Testis (tissue), 3 donors: ENCODE data around the gene NOP9. TPM values are rescaled to one million over a fixed set of nuclear protein-coding genes. Genes with fewer than 3 reads are reported as not detected.

Experiments used
- DNase-seq: peaks from one replicate; pipeline ENCODE4 v3.0.0-alpha.2; 2019
- H3K27ac ChIP-seq, 2 donors: fragments of 200-600 bp; sonication (generic); one replicate each; pipeline ENCODE4 v1.5.1; 2019
- H3K27me3 ChIP-seq: fragments of 200-600 bp; sonication (generic); one replicate; pipeline ENCODE4 v1.5.1; 2019
- H3K36me3 ChIP-seq: fragments of 200-600 bp; sonication (generic); one replicate; pipeline ENCODE4 v1.5.1; 2017; ENCODE audit warnings: low read depth; ENCODE audit errors: missing control alignments
- H3K4me1 ChIP-seq: fragments of 200-600 bp; sonication (generic); one replicate; pipeline ENCODE4 v1.5.1; 2019
- H3K4me3 ChIP-seq, 2 donors: fragments of 200-600 bp; sonication (generic); one replicate each; pipeline ENCODE4 v1.5.1; 2017 to 2019
- H3K9me3 ChIP-seq: fragments of 200-600 bp; sonication (generic); one replicate; pipeline ENCODE4 v1.5.1; 2017
- CTCF ChIP-seq, 3 experiments: fragments of 450-650 bp in 2 of 3; fragments of 200-600 bp in 1 of 3; sonication (generic) in 1 of 3; IDR thresholded peaks; one replicate each; pipeline ENCODE4 v1.5.1; 2016 to 2019; ENCODE audit warnings: antibody characterized with exemption in 3 of 3, mild to moderate bottlenecking in 2 of 3, moderate library complexity in 1 of 3
- POLR2A ChIP-seq: fragments of 450-650 bp; IDR thresholded peaks from one replicate; pipeline ENCODE4 v1.6.1; 2017; ENCODE audit warnings: antibody characterized with exemption, mild to moderate bottlenecking, moderate library complexity
- WGBS, 2 donors: methylation state at CpG; one replicate each; pipeline ENCODE4 v1.1.5; 2018; 5-methylcytosine and 5-hydroxymethylcytosine counted together
- intact Hi-C: fragments of 100-400 bp; cut with DNase I; formaldehyde crosslinking; loops from one replicate; pipeline ENCODE4 v1.15.1; 2023; ENCODE audit warnings: low total_unique reads
- polyA plus RNA-seq: library from polyadenylated mRNA; stranded (reverse); fragments of 350-450 nt; fragmentation: Illumina TruSeq; extraction: RNeasy Lipid Tissue Mini Kit (QIAGEN cat#74804); gene quantifications from one replicate; pipeline ENCODE4 v1.2.3, GENCODE V29; 2014; ENCODE audit warnings: low read depth, low replicate concordance; ENCODE audit not compliant: insufficient read depth
- total RNA-seq, 2 donors: library from RNA; depleted of rRNA; stranded (reverse); fragments of >200 nt; gene quantifications; one replicate each; pipeline ENCODE4 v1.2.3, GENCODE V29; 2016

NOP9 gene
- total and polyA plus RNA-seq, 3 donors from 2014 or later = 20.1 to 27.6 (median 25.0) TPM

DNA sequence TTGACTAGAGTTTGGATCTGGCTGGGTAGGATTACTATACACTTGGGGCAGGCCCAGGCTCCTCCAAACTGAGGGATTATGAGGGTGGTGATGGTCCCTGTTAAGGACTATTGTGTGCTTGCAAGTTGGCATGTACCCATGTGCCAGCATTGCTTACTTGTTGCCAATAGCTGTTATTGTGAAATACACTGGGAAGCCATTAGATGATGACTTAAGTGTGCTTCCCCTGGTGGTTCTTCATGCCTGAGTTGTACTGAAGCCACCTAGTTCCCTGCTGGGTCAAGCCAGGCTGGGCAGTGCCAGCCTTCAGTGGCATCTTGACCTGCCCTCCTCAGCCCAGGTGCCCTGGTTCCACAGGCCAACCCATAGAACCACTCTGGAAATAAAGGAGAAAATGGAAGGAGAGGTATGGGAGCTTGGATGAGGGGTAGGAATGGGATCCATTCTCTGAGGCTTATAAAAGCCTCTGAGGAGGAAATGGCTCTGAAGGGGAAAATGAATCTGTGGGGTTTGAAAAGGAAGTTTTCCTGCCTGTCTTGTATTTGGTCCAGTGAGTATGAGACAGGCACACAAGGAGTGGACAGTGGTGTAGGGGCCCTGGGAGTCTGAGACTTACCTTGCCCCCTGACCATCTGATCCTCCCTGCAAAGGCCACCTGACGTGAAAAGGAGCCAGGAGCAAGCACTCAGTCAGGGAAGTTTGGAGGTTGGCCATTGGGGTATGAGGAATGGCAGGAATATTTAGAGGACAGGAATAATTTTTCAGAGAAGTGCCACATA, 12.4 kb downstream of the NOP9 start:
- no peaks in the 10 kb centered on the region for H3K9me3 ChIP-seq
- intact Hi-C loops = no loop called here
- H3K36me3 ChIP-seq = no peaks in the 10 kb centered on the region
- peak overlapping the region in 1 of 2 donors; percentile 65 for H3K4me3 ChIP-seq
- H3K4me1 ChIP-seq = peaks cover 15% of the 10 kb centered on the region
- no peak for DNase-seq
- H3K27me3 ChIP-seq = no peaks in the 10 kb centered on the region
- TF ChIP-seq POLR2A = no peak
- TF ChIP-seq CTCF (IDR thresholded peaks at IDR 0.05) = no peak
- WGBS, 2 donors = 87 to 93% methylated on average over 1 of the region's 1 CpG
- H3K27ac ChIP-seq = peak overlapping the region in 1 of 2 donors; percentile 80

GRCh38 chr14:24312736-24313507, 13.3 kb downstream of the NOP9 start:
- H3K27ac ChIP-seq = peak overlapping the region in 1 of 2 donors; percentile 80
- H3K27me3 ChIP-seq = no peaks in the 10 kb centered on the region
- peaks cover 18% of the 10 kb centered on the region for H3K4me1 ChIP-seq
- intact Hi-C loops = no loop called here
- peak; percentile 51 for DNase-seq
- H3K36me3 ChIP-seq = no peaks in the 10 kb centered on the region
- H3K9me3 ChIP-seq = no peaks in the 10 kb centered on the region
- TF ChIP-seq CTCF (IDR thresholded peaks at IDR 0.05) = no peak
- TF ChIP-seq POLR2A = no peak
- WGBS, 2 donors = 79 to 84% methylated on average over 9 of the region's 9 CpGs
- no peak overlapping the region for H3K4me3 ChIP-seq

- no peak overlapping the region for H3K4me3 ChIP-seq
- intact Hi-C loops = no loop called here
- DNase-seq = no peak
- H3K4me1 ChIP-seq = peaks cover 18% of the 10 kb centered on the region
- H3K36me3 ChIP-seq = no peaks in the 10 kb centered on the region
- TF ChIP-seq POLR2A (no peak), CTCF (IDR thresholded peaks at IDR 0.05) (no peak)
- H3K27ac ChIP-seq = no peak overlapping the region
- no peaks in the 10 kb centered on the region for H3K27me3 ChIP-seq
- 77 to 81% methylated on average over 2 of the region's 2 CpGs for WGBS, 2 donors
- H3K9me3 ChIP-seq = no peaks in the 10 kb centered on the region
Observed at GRCh38 chr14:24313913-24314312, 14.3 kb downstream of the NOP9 start.

DNA sequence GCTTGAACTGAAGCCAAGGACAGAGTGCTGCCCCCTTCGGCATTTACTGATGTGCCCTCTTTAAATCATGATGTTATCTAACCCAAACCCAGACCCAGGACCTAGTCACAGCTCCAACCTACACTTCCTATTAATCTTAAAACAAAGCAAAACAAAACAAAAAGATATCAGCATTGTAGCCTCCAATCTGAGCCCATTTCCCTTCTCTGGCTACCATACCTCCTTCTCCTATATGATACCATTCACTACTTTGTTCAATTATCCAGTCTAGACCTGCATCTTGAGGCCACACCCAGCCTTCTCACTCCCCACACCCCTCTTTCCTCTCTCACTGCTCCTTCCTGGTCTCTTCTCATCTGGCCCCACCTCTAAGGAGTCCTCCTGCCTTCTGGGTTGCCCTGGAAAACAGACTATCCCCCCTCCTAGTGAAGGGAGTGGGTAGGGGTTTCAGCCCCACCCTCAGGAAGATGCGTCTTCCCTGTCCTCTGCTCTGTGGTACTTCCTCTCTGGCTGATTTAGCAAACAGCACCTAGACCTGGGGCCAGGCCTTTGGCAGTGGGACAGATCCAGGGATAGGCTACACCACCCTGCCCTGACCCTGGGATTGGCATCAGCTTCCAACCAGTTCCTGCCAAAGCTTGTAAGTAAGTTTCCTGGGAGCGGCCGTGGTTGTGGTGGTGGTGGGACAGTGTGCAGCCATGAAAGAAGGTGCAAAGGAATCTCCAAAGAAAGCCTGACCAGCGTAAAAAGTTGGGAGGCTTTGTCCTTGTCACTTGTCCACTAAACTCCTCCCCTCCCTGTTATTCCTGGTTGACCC, 14.9 kb downstream of the NOP9 start:
- H3K36me3 ChIP-seq = no peaks in the 10 kb centered on the region
- no peaks in the 10 kb centered on the region for H3K27me3 ChIP-seq
- no peak for DNase-seq
- no peak overlapping the region for H3K4me3 ChIP-seq
- intact Hi-C loops = no loop called here
- TF ChIP-seq CTCF (IDR thresholded peaks at IDR 0.05) (no peak), POLR2A (no peak)
- WGBS, 2 donors = 76 to 80% methylated on average over 5 of the region's 5 CpGs
- H3K27ac ChIP-seq = no peak overlapping the region
- no peaks in the 10 kb centered on the region for H3K9me3 ChIP-seq
- peaks cover 18% of the 10 kb centered on the region for H3K4me1 ChIP-seq
